ENCODE data around the gene FNDC3B.

Gene FNDC3B

GRCh38 chr3:172438186-172438585, 398.8 kb downstream of the FNDC3B start:
- TF ChIP-seq YY1 (IDR thresholded peaks at IDR 0.05; ENCODE audit: low read depth) (no peak), RAD21 (IDR thresholded peaks at IDR 0.05; ENCODE audit: low read depth) (no peak), FOXM1 (IDR thresholded peaks at IDR 0.05; ENCODE audit: borderline replicate concordance, low read depth) (no peak), EP300 (IDR thresholded peaks at IDR 0.05; ENCODE audit: borderline replicate concordance) (no peak), USF1 (IDR thresholded peaks at IDR 0.05) (no peak)

DNA sequence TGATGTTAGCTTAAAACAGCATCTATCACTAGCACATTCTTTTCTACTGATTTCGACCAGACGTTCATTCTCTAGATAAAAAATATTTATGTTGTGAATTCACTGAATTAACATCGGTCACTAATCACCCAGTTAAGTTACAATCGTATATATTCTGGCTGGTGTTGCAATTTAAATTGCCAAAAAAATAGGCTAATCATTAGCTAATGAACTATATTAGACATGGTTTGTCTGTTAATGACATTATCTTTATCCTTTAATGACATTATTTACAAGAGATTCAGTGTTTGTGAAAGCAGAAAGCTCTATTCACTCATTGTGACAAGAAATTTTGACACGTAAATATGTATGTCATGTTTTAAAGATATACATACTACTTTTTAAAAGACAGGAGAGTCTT, 402.2 kb downstream of the FNDC3B start:
- TF ChIP-seq EGR1 (IDR thresholded peaks at IDR 0.05) (no peak), TAF1 (IDR thresholded peaks at IDR 0.05; ENCODE audit: low read depth) (no peak), TCF12 (IDR thresholded peaks at IDR 0.05; ENCODE audit: low read depth) (no peak), ZBTB7A (IDR thresholded peaks at IDR 0.05; ENCODE audit: low read depth) (no peak), YY1 (IDR thresholded peaks at IDR 0.05; ENCODE audit: low read depth) (no peak), REST (IDR thresholded peaks at IDR 0.05; ENCODE audit: low read depth) (no peak), NFIC (IDR thresholded peaks at IDR 0.05) (no peak), USF1 (IDR thresholded peaks at IDR 0.05) (no peak), CEBPB (IDR thresholded peaks at IDR 0.05) (no peak), RAD21 (IDR thresholded peaks at IDR 0.05; ENCODE audit: low read depth) (no peak), EP300 (IDR thresholded peaks at IDR 0.05; ENCODE audit: borderline replicate concordance) (no peak), TEAD4 (IDR thresholded peaks at IDR 0.05) (no peak), CREB1 (IDR thresholded peaks at IDR 0.05; ENCODE audit: low read depth) (no peak), FOXM1 (IDR thresholded peaks at IDR 0.05; ENCODE audit: borderline replicate concordance, low read depth) (no peak)
- TF ChIP-seq, protein P1, sequence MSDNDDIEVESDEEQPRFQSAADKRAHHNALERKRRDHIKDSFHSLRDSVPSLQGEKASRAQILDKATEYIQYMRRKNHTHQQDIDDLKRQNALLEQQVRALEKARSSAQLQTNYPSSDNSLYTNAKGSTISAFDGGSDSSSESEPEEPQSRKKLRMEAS (IDR thresholded peaks at IDR 0.05) = no peak

- TF ChIP-seq, protein P1 (IDR thresholded peaks at IDR 0.05) = no peak
- TF ChIP-seq USF1 (IDR thresholded peaks at IDR 0.05) = no peak
- no peak for TF ChIP-seq TCF12 (IDR thresholded peaks at IDR 0.05; ENCODE audit: low read depth)
- no peak for TF ChIP-seq EGR1 (IDR thresholded peaks at IDR 0.05)
- TF ChIP-seq YY1 (IDR thresholded peaks at IDR 0.05; ENCODE audit: low read depth) = no peak
Observed at GRCh38 chr3:172442606-172443005, 403.2 kb downstream of the FNDC3B start.

DNA sequence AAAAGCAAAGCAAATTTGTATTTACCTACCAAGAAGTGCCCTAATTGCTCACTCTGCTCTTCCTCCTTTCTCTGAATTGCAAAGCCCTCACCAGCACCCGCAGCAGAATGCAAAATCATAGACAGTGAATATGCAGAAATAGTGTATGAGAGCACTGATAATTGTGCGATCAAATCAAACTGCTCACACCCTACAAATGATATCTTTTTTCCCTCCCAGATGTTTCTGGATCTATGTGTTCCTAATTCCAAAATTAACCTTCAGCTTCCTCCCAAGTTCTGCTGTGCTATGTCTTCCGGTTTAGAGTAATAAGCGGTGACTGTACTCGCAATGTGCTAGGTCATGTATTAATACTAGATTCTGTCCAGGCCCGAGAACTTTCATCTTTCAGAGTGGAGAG, 405.4 kb downstream of the FNDC3B start:
- no peak for TF ChIP-seq EGR1 (IDR thresholded peaks at IDR 0.05)
- no peak for TF ChIP-seq USF1 (IDR thresholded peaks at IDR 0.05)
- no peak for TF ChIP-seq CEBPB (IDR thresholded peaks at IDR 0.05)
- no peak for TF ChIP-seq EP300 (IDR thresholded peaks at IDR 0.05; ENCODE audit: borderline replicate concordance)
- TF ChIP-seq REST (IDR thresholded peaks at IDR 0.05; ENCODE audit: low read depth) = no peak
- no peak for TF ChIP-seq TCF12 (IDR thresholded peaks at IDR 0.05; ENCODE audit: low read depth)
- no peak for TF ChIP-seq YY1 (IDR thresholded peaks at IDR 0.05; ENCODE audit: low read depth)
- no peak for TF ChIP-seq ZBTB7A (IDR thresholded peaks at IDR 0.05; ENCODE audit: low read depth)
- TF ChIP-seq, protein P1 (IDR thresholded peaks at IDR 0.05) = no peak
- TF ChIP-seq CREB1 (IDR thresholded peaks at IDR 0.05; ENCODE audit: low read depth) = no peak
- TF ChIP-seq FOXM1 (IDR thresholded peaks at IDR 0.05; ENCODE audit: borderline replicate concordance, low read depth) = no peak
- TF ChIP-seq TAF1 (IDR thresholded peaks at IDR 0.05; ENCODE audit: low read depth) = no peak
- no peak for TF ChIP-seq TEAD4 (IDR thresholded peaks at IDR 0.05)
- no peak for TF ChIP-seq NFIC (IDR thresholded peaks at IDR 0.05)

DNA sequence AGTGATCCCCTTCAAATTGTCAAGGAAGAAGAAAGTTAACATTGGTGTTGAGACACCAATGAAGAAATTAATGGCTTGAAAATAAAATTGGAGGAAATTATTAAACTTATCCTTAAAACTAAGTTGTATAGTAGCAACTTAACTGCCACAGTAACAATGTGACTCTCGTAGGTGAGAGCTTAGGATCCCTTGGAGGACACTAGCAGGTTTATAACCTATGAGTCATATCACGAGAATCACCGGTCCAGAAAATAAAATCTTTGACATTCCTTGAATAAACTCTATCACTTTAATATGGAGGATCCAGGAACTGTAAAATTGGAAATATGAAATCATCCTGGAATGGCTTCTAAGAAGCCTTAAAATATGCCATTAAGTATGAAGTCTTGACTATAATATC, 406.8 kb downstream of the FNDC3B start:
- no peak for TF ChIP-seq TEAD4 (IDR thresholded peaks at IDR 0.05)
- no peak for TF ChIP-seq TAF1 (IDR thresholded peaks at IDR 0.05; ENCODE audit: low read depth)
- TF ChIP-seq USF1 (IDR thresholded peaks at IDR 0.05) = no peak
- TF ChIP-seq, protein P1 (IDR thresholded peaks at IDR 0.05) = no peak
- TF ChIP-seq TCF12 (IDR thresholded peaks at IDR 0.05; ENCODE audit: low read depth) = no peak
- TF ChIP-seq FOXM1 (IDR thresholded peaks at IDR 0.05; ENCODE audit: borderline replicate concordance, low read depth) = no peak
- TF ChIP-seq CREB1 (IDR thresholded peaks at IDR 0.05; ENCODE audit: low read depth) = no peak
- no peak for TF ChIP-seq ZBTB7A (IDR thresholded peaks at IDR 0.05; ENCODE audit: low read depth)
- TF ChIP-seq NFIC (IDR thresholded peaks at IDR 0.05) = no peak
- no peak for TF ChIP-seq EGR1 (IDR thresholded peaks at IDR 0.05)
- TF ChIP-seq CEBPB (IDR thresholded peaks at IDR 0.05) = no peak
- no peak for TF ChIP-seq RAD21 (IDR thresholded peaks at IDR 0.05; ENCODE audit: low read depth)

Measured in Ishikawa (cell line).